Stimulated activated CD4-positive, alpha-beta T cell treated with anti-CD3 and anti-CD28 coated beads, Interleukin-1b, Interleukin-23, amount 100 ng/mL, for 24 hours (primary cell): ENCODE data around the gene COPS7B.
"Not testable (repeated sequence)": the region's sequence is repeated elsewhere in the genome, so short reads cannot be mapped to it uniquely, and the experiment has no call there.

Source experiments
- DNase-seq, 4 experiments: peaks; one replicate each; pipeline ENCODE4 v3.0.0-alpha.2; 2020; ENCODE audit warnings: low read depth in 4 of 4, low spot score in 1 of 4

Gene COPS7B

DNA sequence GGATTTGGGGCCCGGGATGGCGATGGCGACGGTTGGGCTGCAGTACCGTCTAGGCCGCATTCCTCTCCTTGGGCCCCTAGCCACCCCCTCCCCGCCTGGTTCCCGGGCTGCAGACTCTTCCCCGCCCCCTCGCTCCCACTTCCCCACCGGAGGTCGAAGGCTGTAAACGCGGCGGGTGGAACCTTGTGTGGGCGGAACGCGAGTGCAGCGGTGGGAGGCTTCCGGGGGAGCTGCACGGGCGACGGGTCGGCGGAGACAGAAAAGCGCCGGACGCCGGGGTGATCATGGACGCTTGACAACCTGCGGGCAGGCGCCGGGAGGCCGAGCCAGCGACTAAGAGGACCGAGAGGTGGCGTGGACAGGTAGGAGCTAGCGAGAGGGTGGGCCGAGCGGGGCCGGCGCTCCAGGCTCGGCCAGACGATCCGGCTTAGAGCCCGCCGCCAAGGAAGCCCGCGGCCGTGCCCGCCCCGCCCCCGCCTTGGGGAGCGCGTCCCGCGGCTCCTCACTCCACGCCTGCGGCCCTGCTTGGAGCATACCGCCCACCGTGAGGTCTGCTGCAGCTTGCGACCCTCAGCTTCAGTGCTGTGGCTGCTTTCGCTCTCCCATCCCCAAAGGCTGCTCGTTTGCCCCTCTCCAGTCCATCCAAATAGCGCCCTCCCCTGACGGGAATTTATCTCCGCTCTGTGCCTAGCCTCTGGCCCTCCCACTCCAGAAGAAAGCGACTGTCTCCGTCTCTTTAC lies at the start of gene COPS7B:
TSS of gene COPS7B (plus strand) at position 269 of the 740 bp plus-strand sequence. CDS start 2,126 bp downstream, outside the sequence.
- DNase-seq: peak; percentile 68 to 85 (median 75)

DNA sequence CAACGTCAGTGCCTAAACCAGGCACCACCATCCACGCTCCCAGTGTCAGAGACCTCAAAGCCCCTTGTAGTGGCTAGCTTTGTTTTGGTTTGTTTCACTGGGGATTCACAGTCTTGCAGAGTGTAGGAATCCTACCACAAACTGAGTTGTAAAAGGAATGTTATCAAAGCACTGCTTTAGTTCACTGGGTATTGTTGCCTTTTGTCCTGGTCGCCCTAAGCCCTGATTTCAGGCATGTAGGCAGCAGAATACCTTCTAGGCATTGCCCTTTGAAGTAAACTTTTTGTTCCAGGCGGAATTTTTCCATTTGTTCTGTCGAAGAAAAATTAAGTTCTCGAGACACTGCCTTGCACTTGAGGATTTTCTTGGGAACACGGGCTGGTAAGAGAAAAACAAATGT lies 48.5 kb upstream of the COPS7B start:
- DNase-seq: no peak

DNA sequence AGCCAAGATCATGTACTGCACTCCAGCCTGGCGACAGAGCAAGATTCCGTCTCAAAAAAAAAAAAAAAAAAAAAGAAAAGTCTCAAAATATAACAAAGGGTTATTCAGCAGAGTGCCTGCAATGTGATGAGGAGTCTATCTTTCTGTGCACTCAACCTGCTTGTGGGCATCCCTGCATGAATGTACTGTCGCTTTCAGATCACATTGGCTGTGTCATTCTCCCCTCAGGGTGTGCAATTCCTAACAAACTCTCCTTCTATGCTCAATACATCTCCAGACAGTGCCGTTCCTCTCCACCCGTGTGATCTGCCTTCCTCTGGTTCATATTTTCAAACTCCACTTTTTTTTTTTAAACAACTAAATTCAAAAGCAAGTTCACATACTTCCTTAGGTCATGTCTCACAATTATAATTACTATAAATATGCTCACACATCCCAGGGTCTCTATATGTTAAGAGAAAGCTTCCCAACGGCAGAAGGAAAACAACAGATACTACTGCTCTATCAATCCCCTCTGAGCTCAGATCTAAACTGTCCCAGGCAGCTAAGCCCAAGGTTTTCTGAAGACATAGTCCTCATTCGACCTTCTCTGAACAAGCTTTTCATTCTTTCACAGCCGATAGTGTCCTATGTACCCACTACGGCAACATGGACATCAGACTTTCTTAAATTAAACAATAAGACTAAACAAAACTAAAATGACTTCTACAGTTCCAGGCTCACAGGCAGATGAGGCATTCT lies 42.7 kb upstream of the COPS7B start:
- no peak for DNase-seq

DNA sequence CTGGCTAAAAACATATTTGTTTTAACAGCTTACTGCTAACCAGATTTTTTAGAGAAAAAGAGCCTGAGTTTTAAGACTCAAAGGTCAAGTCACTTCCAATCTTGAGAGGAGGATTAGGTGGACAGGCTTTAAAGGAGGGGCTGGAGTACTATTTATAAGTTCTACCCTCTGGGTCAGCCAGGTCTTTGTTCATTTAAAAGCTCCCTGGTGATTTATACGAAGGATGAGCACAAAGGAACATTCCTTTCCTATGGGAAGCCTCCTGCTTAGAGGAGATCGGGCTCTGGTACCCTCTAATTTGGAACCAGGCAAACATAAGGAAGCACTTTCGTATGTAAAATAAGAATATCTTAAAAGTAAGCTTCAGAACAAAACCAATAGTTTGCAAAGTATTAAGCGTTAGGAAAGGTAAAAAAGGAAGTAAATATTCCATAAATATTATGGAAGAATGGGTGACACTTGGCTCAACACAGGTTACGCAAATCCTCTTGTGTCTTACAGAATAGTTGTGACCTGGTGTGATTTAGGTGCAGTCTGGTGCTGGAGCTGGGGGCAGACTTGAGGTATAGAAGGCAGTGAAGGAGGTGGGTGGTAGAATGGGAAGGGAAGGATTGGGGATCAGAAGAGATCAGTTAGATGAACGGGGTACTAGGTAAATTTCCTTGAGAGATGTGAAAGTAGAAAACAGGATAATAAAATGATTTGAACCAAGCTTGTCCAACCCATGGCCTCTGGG lies 40.8 kb upstream of the COPS7B start:
- DNase-seq: no peak

DNA sequence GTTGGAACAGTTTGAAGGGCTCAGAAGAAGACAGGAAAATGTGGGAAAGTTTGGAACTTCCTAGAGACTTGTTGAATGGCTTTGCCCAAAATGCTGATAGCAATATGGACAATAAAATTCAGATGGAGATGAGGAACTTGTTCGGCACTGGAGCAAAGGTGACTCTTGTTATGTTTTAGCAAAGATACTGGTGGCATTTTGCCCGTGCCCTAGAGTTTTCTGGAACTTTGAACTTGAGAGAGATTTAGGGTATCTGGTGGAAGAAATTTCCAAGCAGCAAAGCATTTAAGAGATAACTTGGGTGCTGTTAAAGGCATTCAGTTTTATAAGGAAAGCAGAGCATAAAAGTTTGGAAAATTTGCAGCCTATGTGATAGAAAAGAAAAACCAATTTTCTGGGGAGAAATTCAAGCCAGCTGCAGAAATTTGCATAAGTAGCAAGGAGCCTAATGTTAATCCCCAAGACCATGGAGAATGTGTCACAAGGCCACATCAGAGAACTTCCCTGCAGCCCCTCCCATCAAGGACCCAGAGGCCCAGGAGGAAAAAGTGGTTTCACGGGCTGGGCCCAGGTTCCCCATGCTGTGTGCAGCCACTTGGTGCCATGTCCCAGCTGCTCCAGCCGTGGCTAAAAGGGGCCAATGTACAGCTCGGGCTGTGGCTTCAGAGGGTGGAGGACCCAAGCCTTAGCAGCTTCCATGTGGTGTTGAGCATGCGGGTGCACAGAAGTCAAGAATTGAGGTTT lies 37.9 kb upstream of the COPS7B start:
- not testable (repeated sequence) for DNase-seq

DNA sequence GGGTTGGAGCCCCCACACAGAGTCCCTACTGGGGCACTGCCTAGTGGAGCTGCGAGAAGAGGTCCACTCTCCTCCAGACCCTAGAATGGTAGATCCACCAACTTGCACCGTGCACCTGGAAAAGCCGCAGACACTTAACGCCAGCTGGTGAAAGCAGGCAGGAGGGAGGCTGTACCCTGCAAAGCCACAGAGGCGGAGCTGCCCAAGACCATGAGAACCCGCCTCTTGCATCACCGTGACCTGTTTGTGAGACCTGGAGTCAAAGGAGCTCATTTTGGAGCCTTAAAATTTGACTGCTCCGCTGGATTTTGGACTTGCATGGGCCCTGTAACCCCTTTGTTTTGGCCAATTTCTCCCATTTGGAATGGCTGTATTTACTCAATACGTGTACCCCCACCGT lies 37.2 kb upstream of the COPS7B start:
- DNase-seq: not testable (repeated sequence)

DNA sequence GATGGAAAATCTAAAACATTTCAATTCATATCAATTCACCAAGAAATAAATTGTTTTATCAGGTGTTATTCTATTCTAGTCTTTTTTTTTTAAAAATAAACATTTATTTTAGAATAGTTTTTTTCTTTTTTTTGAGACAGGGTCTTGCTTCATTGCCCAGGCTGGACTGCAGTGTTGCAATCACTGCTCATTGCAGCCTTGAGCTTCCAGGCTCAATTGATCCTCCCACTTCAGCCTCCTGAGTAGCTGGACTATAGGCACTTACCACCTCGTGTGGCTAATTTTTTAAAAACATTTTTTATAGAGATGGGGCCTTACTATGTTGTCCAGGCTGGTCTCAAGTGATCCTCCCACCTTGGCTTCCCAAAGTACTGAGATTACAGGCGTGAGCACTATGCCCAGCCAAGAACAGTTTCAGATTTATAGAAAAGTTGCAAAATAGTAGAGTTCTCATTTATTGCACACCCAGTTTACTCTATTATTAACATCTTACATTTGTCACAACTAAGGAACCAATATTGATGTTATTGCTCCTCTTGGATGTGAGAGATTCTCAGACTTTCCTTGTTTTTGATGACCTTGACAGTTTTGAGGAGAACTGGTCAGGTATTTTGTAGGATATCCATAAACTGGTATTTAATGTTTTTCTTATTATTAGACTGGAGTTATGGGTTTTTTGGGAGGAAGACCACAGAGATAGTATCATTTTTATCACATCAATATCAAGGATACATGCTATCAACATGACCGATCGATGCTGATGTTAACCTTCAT lies 35.0 kb upstream of the COPS7B start:
- DNase-seq: no peak

DNA sequence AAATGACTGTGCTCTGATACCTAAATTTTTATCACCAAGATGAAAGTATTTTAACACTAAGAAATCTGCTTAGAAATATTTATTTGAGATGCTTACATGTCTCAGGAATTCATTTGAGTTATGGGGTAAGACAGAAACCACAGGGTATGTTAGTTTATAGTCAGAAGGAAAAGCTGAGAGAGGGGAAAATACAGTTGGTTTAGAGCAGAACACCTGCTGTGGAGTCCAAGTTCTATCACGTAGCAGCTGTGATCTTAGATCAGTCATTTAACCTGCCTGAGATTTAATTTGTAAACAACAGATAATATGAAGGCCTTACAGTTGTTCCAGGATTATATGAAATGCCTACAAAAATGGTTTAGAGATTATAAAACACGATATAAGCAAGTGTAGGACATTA lies 34.2 kb upstream of the COPS7B start:
- no peak for DNase-seq

DNA sequence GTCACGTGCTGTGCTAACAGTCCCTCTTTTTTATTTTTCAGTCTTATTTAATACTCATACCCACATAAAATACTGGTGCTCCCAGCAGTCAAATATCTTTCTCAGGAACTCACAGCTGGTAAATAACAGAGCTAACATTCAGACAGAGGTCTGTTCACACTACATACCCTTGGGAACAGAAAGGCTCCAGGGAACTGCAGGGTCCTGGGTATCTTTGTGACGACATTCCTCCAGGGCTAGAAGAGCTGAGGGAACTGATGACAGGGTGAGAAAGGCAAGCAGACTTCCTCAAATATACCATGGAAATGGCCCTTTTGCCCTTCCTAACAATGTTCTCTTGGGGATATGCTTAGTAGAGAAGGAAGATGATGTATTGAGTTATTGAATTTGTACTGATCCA lies 24.5 kb upstream of the COPS7B start:
- no peak for DNase-seq

DNA sequence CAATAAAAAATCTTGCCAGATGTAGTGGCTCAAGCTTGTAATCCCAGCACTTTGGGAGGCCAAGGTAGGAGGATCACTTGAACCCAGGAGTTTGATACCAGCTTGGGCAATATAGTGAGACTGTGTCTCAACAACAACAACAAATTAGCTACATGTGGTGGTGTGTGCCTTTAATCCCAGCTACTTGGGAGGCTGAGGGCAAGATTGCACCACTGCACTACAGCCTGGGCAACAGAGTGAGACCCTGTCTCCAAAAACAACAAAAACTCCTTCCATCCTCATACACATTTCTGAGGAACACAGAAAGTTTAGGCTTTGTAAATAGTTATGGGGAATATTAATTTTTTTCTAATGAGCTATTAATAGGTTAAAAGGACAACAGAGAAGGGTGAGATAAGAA lies 22.1 kb upstream of the COPS7B start:
- DNase-seq: no peak

DNA sequence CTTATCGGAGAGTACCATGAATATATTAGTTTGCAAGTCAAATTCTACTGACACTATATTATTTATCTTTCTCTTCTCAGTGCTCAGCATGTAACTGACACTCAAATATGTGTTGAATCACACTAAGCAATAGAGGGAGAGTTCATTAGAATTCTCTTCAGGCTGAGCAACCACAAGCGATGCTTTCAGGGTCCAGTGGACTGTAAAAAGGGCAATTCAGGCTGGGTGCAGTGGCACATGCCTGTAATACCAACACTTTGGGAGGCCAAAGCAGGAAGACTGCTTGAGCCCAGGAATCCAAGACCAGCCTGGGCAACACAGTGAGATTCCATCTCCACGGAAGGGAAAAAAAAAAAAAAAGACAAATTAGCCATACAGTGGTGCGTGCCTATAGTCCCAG lies 21.5 kb upstream of the COPS7B start:
- no peak for DNase-seq

DNA sequence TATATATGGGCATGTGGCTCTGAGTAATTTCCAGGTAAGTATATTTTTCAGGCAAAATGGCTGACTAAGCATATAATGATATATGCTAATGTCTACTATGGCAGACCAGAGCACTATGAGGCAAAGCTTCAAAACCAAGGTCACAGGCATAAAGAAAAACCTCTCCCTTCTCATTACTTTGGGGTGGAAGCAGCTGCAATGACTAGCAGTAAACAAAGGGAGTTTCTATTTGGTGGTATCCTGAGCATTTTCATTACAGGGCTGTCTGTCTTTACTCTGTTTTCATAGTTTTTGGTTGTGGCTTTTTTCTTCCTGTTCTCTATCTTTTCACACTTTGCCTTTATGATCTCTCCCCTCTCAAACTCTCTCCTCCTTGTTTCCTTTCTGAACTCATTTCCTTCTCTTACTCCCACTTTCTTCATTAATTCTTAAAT lies 20.7 kb upstream of the COPS7B start:
- DNase-seq: no peak

DNA sequence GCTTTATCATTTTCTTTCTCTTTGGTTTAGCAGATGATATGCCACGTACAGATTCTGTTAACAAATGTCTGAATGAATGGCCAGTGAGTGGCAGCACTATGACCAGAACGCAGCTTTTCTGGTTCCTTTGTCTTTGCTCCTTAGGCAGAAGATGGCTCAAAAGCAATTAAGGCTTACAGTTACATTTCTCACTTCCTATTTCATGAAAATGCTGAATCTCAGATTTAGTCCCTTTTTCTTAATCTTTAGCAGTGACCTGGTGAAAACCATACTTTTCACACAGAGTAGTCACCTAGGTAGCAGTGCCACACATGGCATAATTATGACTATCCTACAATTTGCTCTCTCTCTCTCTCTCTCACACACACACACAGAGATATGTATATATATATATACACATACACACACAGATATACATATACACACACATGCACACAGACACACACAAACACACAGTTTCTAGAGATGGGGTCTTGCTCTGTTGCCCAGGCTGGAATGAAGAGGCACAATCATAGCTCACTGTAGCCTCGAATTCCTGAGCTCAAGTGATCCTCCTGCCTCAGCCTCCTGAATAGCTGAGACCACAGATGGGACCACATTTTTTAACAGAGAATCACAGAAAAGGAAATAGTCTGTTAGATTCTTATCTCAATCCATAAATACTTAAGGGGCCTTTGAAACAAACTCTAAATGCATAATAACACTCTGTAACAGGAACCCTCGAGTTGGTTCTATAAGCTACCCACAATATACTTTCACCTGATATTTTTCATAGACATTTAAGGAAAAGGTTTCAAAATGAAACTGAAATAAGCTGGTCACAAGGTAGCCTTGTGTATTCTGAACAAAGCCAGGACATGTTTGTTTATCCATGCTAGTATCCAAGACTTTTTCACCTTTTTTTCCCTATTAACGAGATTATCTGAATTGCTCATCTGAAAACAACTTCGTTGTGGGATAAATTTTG lies 16.8 kb upstream of the COPS7B start:
- DNase-seq: no peak

DNA sequence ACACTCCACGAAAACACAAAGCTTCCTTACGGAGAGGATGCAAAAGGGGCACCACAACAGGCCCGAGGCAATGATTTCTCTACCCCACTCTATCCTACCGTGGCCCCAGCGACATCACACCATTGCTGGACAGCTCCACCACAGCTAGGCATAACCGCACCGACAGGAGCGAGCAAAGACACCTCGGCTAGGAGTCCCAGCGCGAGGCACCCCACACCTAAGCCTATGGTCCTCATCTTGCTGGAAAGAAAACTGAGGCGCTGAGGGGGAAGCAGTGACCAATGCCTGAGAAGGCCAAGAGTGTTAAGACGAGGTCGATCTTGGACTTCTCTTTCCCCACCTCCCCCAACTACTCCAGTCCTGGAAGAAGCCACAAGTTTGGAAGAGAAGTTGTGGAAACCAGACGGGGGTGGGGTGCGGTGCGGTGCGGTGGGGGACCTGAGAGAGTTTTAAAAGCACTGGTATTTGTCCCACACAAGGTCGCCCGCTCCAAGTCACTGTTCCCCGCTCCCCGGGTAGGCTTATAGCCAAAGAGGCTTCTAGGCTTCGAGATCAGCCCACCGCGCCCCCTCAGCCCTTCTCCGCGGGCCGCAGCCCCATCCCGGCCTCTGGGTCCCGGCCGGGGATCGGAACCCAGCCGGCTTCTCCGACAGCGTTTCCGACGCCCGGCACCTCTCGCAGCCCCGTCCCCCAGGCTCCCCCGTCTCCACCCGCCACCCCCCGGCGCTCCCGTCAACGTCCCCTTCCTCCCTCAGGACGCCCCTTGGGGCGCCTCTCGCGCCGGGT lies 5.9 kb upstream of the COPS7B start:
- DNase-seq: no peak

DNA sequence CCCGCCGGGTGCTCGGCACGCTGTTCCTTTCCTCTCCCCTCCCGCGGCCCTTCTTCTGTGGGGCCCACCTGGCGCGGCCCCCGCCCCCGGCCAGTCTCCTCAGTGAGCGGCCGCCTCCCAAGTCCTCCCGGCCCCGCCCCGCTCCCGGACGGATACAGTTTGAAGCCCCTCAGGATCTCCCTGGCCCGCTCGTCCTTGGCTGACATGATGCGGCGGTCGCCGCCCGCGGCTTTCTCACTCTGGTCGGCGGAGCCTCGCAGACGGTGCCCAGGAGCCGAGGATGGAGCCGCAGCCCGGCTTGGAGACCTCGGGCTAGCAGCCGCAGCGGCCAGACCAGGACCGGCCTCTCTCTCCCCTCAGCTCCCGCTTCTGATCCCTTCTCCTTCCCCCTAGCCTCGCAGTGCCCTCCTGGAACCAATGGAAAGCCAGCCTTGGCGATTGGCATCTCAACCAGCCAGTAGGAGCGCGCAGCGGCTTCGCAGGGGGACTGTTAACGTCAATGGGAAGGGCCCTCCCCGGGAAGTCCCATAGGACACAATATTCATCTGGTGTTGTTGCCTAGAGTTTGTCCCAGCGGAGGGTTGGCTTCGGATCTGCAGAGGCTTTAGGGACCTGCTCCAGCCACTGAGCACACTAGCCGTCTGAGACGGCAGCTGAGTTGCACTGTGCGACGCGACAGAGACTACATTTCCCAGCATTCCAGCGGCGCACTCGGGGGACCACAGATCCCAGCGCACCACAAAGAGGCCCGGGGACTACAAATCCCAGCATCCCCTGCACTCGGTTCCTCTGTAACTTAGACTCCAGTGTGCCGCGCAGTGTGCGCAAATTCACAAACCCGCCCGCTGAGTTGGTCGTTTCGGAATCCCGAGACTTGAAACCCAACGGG lies 5.1 kb upstream of the COPS7B start, which contains the start of gene PDE6D:
TSS of gene PDE6D (minus strand) at position 374 of the 889 bp plus-strand sequence. CDS start at position 206, 168 bp downstream.
- peak; percentile 82 to 96 (median 93) for DNase-seq

DNA sequence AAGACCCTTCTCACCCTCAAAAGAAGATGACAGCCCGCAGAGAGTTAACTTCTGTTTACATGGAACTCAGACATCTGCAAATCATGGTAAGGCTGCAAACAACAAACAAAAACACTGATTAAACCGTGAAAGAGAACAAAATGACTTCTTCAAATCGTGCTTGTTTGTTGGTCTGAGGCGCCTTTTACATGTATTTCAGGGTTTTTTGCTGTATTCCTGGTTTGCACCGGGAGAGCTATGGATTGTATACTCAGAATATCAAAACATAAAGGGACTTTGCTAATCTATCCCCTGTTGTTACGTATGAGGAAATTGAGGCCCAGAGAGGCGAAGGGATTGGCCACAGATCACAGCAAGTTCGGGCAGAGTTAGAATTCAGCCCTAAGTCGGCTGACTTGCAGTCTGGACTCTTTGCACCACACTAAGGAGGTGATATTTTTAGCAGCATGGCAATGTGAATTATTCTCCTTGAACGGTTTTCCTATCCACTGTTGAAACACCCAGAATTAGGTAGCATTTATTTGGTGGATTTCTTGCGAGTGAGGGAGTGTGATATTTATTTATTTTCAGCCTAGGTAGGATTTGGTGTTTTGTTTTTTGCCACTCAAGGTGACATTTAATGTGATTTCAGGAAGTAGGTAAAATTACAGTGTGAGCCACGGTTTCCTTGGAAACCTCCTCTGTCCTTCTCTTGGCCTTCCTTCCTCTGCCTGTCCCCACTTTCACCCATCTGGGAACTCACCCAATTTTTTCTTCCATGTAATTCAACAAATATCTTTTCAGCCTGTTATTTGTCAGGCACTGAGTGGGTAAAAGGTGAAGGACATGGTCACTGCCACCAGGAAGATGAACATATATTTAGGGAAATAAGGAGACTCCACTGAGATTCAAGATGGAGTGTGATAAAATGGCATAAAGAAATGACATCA lies 4.2 kb upstream of the COPS7B start:
- DNase-seq: peak in 1 of 4 experiments; percentile 3
